ACHN (cell line): ENCODE data around the gene HTR3D.
"Not testable (repeated sequence)": the region's sequence is repeated elsewhere in the genome, so short reads cannot be mapped to it uniquely, and the experiment has no call there.

ENCODE experiments used
- DNase-seq: peaks from one replicate; pipeline ENCODE4 v3.0.0-alpha.2; 2015
- in situ Hi-C: cut with HindIII; loops from 2 replicates; pipeline ENCODE4 v1.10.0; 2017; ENCODE audit warnings: low sequenced_read_pairs, low pct_ligation_motif_present, low pct_unique_long_range_greater_than_20kb

HTR3D gene

DNA sequence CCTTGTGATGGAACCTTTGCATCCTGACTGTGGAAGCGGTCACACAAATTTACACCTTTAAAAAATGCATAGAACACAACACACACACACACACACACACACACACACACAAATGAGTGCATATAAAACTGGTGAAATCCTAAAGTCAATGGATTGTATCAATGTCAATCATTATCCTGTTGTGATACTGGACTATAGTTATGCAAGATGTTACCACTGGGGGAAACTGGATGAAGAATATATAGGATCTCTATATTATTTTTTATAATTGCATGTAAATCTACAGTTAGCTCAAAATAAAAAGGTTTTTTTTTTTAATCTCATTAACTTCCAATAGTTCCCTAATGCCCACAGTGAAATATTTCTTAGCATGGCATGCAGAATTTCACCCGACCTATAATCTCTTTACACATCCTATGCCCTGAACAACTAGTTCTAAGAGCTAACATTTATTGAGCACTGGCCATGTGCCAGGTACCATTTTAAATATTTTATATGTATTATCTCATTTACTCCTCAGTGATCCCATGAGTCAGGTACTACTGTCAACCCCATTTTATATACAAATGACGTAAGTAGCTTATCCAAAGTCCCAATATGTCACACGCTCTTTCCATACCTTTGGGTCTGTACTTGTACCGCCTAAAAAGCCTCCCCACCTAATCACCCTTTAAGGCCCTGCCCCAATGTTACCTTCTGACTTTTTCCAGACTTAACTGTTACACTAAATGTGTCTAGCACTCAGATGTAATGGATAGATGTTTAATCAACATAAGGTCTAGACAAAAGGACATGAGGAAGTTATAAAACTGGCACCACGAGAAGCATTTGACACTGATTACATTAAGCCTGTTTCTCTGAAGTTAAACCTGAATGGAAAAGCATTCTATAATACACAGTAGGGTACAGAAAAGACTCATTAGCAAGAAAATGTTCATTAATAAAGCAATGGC, 19.3 kb upstream of the HTR3D start:
- in situ Hi-C loops = no loop called here
- DNase-seq = no peak

DNA sequence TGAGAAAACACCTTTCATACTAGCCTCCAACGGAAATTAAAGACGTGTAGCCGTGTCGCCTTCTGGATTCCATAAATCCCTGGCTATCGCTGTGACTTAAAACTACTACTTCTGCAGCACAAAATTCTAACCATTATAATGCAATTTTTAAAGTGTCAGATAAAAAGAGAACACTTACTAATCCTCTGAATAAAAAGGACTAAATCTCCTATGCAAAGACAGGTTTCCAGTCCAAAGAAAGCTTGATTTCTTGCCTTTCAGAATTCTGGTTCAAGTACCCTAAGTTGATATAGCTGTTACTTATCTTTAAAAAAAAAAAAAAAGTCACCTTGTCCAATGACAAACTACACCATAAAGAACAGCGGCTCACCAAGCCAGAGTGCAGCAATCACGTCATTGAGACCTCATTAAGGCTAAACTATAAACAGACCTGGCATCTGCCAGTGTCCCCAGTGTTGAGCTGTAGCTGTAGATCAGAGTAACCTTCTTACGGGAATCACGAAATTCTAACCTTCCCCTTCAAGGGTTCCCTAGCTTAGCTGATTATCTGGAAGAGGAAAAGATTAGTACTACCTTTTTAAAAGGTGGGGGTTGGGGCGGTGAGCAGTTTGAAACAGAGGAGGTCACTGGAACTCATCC, 16.0 kb upstream of the HTR3D start:
- in situ Hi-C loops = no loop called here

DNA sequence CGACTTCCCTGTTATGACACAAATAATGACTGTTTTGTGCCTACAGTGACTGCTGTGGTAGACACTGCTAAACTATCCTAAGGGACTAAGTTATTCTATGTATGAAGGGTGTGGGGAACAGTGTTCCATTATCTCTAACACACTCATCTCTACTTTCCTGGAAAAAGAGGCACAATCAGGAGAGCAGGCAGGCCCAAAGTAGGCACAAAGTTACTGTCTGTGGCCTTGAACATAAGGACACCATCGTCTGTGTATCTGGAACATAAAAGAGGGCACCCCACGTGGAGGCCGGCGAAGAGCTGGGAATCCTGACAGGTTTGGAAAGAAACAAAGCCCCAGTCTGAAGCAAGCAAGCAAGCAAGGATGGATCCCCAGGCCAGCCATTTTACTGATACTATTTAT, 15.4 kb upstream of the HTR3D start:
- DNase-seq = no peak
- in situ Hi-C loops = no loop called here

More for the DNA sequence above, 16.0 kb upstream of the HTR3D start:
- DNase-seq = no peak

DNA sequence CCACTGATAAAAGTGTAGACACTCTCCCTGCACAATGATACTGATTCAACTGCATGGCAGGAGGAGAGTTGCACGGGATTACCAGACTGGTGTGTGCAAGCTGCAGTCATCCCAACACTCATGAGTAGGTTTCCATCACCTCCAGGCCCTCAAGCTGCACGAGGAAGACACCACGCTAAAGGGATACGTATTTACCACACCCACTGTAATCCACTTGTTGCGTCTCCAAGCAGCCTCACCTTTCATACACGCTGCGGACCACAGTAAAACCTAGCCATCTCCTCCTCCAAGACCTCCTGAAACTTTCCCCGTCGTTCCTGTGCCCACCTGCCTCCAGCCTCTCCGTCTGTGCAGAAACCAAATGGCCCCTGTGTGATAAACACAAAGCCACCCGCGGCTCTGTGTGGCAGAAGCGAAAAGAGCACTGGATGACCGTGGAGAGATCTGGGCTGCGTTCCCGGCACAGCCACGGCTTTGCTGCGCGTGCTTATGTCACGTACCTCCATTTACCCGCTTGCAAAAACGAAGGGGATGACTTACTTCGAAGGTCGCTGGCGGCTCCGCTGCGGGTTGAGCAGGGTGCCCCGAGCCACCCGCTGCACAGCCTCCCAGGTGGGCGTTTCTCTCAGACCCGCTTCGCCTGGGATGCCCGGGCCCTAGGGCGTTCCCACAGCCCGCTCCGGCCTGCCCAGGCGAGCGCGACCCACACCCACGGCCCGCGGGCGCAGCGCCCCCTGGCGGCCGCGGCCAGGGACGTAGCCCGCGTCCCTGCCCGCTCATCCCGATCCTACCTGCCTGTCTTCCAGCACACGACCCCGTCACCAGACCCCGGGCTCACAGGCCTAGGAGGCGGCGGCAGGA, 14.5 kb upstream of the HTR3D start:
- in situ Hi-C loops = no loop called here
- peak; percentile 56 for DNase-seq

DNA sequence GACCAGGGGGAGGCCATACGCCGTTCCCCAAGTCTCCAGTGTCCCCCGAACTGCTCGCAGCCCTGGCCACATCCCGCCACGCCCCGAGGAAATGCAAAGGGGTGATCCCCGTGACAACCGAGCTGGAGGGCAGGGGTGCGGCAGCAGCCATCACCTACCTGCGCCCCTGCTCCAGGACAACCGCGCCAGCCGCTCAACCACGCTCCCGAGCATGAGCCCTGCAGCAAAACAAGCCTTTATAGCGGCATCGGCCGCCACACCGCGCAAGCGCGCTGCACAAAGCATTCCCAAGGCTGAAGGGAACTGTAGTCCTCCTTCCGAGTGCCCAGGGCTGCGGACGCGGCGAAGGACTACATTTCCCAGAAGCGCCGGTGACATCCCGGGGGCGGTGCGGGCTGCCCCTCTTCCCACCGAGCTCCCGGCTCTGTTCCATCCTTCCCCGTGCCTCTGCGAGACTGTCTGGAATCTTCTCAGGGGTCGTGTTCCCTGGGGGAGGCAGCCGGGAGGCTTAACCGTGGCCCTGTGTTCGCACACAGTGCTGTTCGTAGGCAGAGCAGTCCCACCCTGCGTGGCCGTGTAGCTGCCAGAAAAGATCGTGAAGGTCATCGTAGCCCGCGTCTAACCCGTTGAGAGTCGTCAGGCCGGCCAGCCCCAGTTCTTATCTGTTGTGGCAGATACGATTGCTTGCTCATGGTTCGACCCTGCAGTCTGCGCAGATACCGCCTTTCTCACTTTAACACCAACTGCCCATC, 13.7 kb upstream of the HTR3D start, which contains the start of gene ABCC5:
ABCC5 (minus strand) TSS at position 213 of the 752 bp plus-strand sequence. CDS start 3,492 bp downstream, outside the sequence.
- DNase-seq = peak; percentile 88
- in situ Hi-C loops = no loop called here

DNA sequence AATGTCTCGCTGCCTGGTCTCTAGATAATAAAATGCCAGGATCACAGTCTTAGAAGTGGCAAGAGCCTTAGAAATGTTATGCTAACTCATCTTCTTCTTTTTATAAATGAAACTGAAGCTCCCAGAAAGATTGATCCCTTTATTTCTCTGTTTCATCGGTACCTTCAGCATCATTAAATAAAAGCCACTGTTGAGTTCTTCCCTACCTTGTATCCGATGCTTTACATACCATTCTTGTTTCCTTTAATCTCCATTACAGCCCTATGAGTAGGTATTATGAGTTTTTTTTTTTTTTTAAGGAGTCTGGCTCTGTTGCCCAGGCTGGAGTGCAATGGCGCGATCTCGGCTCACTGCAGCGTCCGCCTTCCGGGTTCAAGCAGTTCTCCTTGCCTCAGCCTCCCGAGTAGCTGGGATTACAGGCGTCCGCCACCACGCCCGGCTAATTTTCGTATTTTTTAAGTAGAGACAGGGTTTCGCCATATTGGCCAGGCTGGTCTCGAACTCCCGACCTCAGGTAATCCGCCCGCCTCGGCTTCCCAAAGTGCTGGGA, 13.0 kb upstream of the HTR3D start:
- DNase-seq = no peak
- in situ Hi-C loops = no loop called here

DNA sequence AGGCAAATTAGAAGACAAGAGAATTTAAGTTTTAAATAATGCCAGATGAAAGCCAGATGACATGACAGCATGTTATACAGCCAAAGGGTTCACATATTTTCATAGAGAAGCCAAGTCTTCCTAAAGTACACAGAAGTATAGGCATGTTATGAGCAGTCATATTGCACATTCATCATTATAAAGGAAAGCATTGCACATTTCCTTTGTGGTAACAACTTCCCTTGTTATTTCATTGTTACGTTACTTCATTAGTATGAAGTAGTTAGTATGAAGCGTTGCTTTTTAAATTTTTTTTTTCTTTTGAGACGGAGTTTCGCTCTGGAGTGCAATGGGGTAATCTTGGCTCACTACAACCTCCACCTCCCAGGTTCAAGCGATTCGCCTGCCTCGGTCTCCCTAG, 9.2 kb upstream of the HTR3D start:
- in situ Hi-C loops = no loop called here
- DNase-seq = no peak

DNA sequence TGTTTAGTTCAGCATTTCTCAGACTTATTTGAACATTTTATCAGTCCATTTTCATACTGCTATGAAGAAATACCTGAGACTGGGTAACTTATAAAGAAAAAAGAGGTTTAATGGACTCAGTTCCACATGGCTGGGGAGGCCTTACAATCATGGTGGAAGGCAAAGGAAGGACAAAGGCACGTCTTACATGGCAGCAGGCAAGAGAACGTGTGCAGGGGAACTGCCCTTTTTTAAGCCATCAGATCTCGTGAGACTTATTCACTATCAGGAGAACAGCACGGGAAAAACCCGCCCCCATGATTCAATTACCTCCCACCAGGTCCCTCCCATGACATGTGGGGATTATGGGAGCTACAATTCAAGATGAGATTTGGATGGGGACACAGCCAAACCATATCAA, 6.3 kb upstream of the HTR3D start:
- in situ Hi-C loops, DNase-seq: not testable (repeated sequence)

DNA sequence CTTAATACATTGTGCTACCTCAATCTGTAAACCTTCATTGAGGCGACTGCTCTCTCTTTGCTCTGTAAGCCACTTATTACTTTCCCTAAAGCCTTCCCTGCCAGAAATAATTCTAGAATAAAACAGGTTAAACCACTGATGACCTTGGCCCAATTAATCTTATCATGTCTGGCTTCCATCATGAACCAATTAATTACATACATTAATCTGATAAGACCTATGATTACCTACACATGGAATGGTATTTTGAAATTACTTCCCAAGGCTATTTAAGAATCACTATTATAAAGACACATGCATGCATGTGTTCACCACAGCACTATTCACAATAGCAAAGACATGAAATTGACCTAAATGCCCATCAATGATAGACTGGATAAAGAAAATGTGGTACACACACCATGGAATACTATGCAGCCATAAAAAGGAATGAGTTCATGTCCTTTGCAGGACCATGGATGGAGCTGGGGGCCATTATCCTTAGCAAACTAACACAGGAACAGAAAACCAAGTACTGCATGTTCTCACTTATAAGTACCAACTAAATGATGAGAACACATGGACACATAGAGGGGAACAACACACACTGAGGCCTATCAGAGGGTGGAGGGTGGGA, 3.2 kb upstream of the HTR3D start:
- DNase-seq, in situ Hi-C loops: not testable (repeated sequence)

DNA sequence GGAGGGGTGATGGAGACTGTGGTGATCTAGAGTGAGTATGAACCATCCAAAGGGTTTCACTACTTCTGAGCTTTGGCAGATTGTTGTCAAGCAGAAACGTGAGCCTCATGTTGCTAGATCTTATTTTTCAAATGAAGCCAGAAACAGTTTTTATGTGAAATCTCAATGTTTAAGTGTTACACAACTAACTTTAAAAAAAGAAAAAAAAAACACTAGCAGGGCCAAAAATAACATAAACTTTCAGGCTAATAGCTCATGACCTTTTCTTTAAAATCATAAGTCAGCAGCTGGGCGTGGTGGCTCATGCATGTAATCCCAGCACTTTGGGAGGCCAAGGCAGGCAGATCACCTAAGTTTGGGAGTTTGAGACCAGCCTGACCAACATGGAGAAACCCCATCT, 2.1 kb upstream of the HTR3D start:
- DNase-seq = no peak
- in situ Hi-C loops = no loop called here

DNA sequence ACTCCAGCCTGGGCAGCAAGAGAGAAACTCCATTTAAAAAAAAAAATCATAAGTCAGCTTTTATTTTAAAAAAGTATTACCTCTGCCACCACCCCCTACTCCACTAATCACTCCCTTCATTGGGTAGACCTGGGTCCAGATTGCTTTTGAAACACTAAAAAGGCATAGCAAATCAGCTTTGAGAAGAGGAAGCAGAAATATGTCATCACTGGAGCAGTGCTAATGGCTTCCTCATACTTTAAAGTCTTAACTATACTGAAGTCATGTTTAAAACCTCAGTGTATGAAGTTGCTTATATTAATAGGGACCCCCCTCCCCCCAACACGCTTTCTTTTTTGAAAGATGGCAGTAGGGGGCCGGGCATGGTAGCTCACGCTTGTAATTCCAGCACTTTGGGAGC, 1.0 kb upstream of the HTR3D start:
- in situ Hi-C loops = no loop called here
- no peak for DNase-seq

DNA sequence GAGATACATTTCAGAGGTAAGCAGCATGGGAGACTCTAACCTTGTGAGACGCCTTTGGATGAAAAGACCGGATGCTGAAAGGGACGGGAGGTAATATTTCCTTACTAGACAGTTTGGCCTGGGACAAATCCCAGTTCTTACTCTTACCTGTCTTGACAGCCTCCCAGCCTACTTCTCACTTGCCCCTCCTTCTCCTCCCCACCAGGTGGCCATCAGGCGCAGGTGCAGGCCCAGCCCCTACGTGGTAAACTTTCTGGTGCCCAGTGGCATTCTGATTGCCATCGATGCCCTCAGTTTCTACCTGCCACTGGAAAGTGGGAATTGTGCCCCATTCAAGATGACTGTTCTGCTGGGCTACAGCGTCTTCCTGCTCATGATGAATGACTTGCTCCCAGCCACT, 6.3 kb downstream of the HTR3D start:
- DNase-seq = no peak
- in situ Hi-C loops = no loop called here

DNA sequence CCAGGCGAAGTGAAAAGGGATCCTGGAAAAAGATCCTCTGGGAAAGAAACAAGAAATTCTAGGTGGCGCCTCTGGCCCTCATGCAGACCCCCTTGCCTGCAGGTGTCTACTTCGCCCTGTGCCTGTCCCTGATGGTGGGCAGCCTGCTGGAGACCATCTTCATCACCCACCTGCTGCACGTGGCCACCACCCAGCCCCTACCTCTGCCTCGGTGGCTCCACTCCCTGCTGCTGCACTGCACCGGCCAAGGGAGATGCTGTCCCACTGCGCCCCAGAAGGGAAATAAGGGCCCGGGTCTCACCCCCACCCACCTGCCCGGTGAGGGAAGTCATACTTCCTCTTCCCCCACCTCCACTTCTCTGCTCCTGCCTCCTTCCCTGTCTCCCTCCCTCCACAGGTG, 6.8 kb downstream of the HTR3D start:
- in situ Hi-C loops, DNase-seq: not testable (repeated sequence)

DNA sequence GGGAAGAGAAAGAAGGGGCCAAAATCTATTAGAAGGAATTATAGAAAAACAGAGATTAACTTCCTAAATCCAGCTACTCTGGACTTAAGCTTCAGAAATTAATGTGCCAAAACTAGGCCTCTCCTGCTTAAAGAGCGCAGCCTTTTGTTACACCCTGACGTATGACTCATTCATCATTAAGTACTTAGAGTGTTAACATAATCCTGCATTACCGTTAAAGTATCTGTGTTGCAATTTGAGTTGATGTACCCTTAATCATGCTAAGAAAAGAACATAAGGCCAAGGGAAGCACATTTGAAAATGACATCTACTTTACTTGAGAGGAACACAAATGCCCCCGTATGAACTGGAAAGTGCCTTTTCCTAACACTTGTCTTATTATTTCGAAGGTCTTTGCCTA, 7.9 kb downstream of the HTR3D start:
- in situ Hi-C loops = no loop called here
- no peak for DNase-seq

DNA sequence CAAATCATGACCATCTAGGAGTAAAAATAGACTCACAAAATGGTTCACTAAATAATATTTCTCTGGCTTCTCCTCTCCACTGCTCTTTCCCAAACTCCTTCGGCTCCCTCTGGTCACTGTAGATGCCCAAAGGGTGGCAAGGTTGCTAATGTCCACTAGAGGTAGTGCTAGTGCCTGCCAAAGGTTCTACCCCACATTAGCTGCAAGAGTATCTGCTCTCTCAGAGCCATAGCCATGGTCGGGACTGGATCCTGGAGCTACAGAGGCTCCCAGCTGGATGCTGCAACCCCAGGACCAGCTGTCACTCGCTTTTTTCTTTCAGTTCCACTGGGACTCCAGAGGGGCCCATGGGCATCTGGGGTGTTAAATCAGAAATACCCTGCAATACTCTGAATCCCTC, 8.5 kb downstream of the HTR3D start:
- peak; percentile 41 for DNase-seq
- in situ Hi-C loops = no loop called here

DNA sequence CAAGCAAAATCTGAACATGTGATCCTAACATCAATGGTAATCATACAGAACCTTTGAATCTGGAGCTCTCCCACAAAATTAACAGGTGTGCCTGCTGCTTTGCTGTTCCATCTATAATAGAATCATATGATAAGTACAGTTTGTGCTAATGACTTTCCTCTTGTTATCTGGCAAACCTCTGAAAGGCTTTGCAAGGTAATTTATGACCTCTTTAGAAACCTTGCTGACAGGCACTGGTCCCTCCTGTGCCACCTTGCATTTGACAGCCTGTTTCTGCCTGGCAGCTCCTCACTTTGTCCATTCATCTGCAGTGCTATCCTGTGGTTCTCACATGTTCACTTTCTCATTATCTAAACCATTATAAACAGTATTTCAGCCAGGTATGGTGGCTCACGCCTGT, 11.1 kb downstream of the HTR3D start:
- in situ Hi-C loops = no loop called here
- DNase-seq = no peak

DNA sequence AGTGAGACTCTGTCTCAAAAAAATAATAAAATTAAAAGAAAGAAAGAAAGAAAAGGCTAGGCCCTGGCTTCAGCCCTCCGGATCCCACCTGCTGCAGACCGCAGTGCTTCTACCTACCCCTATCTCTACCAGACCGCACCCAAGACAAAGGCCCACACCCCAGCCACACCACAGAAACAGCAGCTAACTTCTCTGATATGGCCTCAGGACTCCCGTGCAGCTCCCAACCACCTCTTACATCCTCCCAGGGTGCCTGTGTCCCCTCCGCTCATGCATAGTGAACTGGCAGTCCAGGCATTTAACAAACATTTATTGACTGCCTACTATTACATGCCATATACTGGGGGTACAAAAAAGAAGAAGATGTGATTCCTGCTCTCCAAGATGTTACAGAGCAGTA, 14.5 kb downstream of the HTR3D start:
- in situ Hi-C loops = no loop called here
- no peak for DNase-seq
